H9 (cell line): ENCODE measurements around the gene NET1. TPM values are rescaled to one million over a fixed set of nuclear protein-coding genes. Genes with fewer than 3 reads are reported as not detected.

Source experiments
- DNase-seq: peaks from one replicate; pipeline ENCODE4 v3.0.0-alpha.2; 2017
- H2AFZ ChIP-seq: one replicate; pipeline ENCODE4 v1.6.1; 2013; ENCODE audit warnings: mild to moderate bottlenecking, low read length, control low read depth, moderate library complexity
- H2AK5ac ChIP-seq: 2 replicates; pipeline ENCODE4 v1.6.1; 2013; ENCODE audit warnings: low read length, control low read depth, mixed read lengths; ENCODE audit not compliant: insufficient read length
- H2BK120ac ChIP-seq: one replicate; pipeline ENCODE4 v1.6.1; 2013; ENCODE audit warnings: low read depth, mild to moderate bottlenecking, low read length, control low read depth, inconsistent platforms; ENCODE audit not compliant: poor library complexity, severe bottlenecking
- H2BK12ac ChIP-seq: 2 replicates; pipeline ENCODE4 v1.6.1; 2013; ENCODE audit warnings: low read length, control low read depth, mixed read lengths, low read depth; ENCODE audit not compliant: insufficient read length
- H2BK15ac ChIP-seq: 2 replicates; pipeline ENCODE4 v1.6.1; 2013; ENCODE audit warnings: low read depth, low read length, control low read depth
- H2BK20ac ChIP-seq: one replicate; pipeline ENCODE4 v1.6.1; 2013; ENCODE audit warnings: low read depth, mild to moderate bottlenecking, low read length, control low read depth, inconsistent platforms; ENCODE audit not compliant: poor library complexity, severe bottlenecking
- H2BK5ac ChIP-seq: 2 replicates; pipeline ENCODE4 v1.6.1; 2013; ENCODE audit warnings: low read length, control low read depth, mixed read lengths; ENCODE audit not compliant: insufficient read length
- H3K14ac ChIP-seq: 2 replicates; pipeline ENCODE4 v1.6.1; 2013; ENCODE audit warnings: low read length, control low read depth; ENCODE audit not compliant: insufficient read depth
- H3K18ac ChIP-seq: 2 replicates; pipeline ENCODE4 v1.6.1; 2013; ENCODE audit warnings: low read depth, mild to moderate bottlenecking, mixed read lengths, low read length, control low read depth; ENCODE audit not compliant: insufficient read length
- H3K23ac ChIP-seq: 2 replicates; pipeline ENCODE4 v1.6.1; 2013; ENCODE audit warnings: low read length, control low read depth, mixed read lengths, low read depth; ENCODE audit not compliant: insufficient read length
- H3K23me2 ChIP-seq: 2 replicates; pipeline ENCODE4 v1.6.1; 2013; ENCODE audit warnings: low read depth, mild to moderate bottlenecking, mixed read lengths, low read length, control low read depth; ENCODE audit not compliant: insufficient read length, poor library complexity, severe bottlenecking
- H3K27ac ChIP-seq: 2 replicates; pipeline ENCODE4 v1.5.1; 2013; ENCODE audit warnings: low read length, control low read depth, mixed read lengths, low read depth; ENCODE audit not compliant: insufficient read length
- H3K27me3 ChIP-seq: 2 replicates; pipeline ENCODE4 v1.6.1; 2013; ENCODE audit warnings: low read length, control low read depth, inconsistent platforms; ENCODE audit not compliant: insufficient read depth
- H3K4ac ChIP-seq: 2 replicates; pipeline ENCODE4 v1.6.1; 2013; ENCODE audit warnings: low read depth, mild to moderate bottlenecking, control low read depth, inconsistent platforms, low read length, moderate library complexity
- H3K4me1 ChIP-seq: 2 replicates; pipeline ENCODE4 v1.6.1; 2013; ENCODE audit warnings: low read length, control low read depth, inconsistent platforms; ENCODE audit not compliant: insufficient read depth
- H3K4me2 ChIP-seq: 2 replicates; pipeline ENCODE4 v1.6.1; 2013; ENCODE audit warnings: low read length, control low read depth, mixed read lengths; ENCODE audit not compliant: insufficient read length, insufficient read depth
- H3K56ac ChIP-seq: 2 replicates; pipeline ENCODE4 v1.6.1; 2013; ENCODE audit warnings: low read depth, mild to moderate bottlenecking, mixed read lengths, low read length, control low read depth; ENCODE audit not compliant: insufficient read length
- H3K79me1 ChIP-seq: 2 replicates; pipeline ENCODE4 v1.6.1; 2013; ENCODE audit warnings: low read depth, mild to moderate bottlenecking, moderate library complexity, low read length, control low read depth, inconsistent platforms; ENCODE audit not compliant: insufficient read depth, poor library complexity, severe bottlenecking
- H3K79me2 ChIP-seq: 2 replicates; pipeline ENCODE4 v1.6.1; 2013; ENCODE audit warnings: low read length, control low read depth, inconsistent platforms; ENCODE audit not compliant: insufficient read depth
- H3K9ac ChIP-seq: 2 replicates; pipeline ENCODE4 v1.6.1; 2013; ENCODE audit warnings: low read length, control low read depth, mixed read lengths; ENCODE audit not compliant: insufficient read length; ENCODE audit errors: extremely low read depth
- H3K9me3 ChIP-seq: one replicate; pipeline ENCODE4 v1.6.1; 2013; ENCODE audit warnings: low read depth, low read length, inconsistent platforms; ENCODE audit not compliant: control insufficient read depth
- H3T11ph ChIP-seq: one replicate; pipeline ENCODE4 v1.6.1; 2013; ENCODE audit warnings: mild to moderate bottlenecking, low read length, control low read depth, inconsistent platforms
- H4K20me1 ChIP-seq: one replicate; pipeline ENCODE4 v1.6.1; 2013; ENCODE audit not compliant: control insufficient read depth, insufficient read length, insufficient read depth
- H4K5ac ChIP-seq: 2 replicates; pipeline ENCODE4 v1.6.1; 2013; ENCODE audit warnings: low read depth, mild to moderate bottlenecking, mixed read lengths, low read length, control low read depth; ENCODE audit not compliant: insufficient read length
- H4K8ac ChIP-seq: replicated peaks from 2 replicates; pipeline ENCODE4 v1.6.1; 2013; ENCODE audit warnings: low read length, control low read depth, mixed read lengths, low read depth; ENCODE audit not compliant: insufficient read length
- H4K91ac ChIP-seq: 2 replicates; pipeline ENCODE4 v1.6.1; 2013; ENCODE audit warnings: low read depth, mild to moderate bottlenecking, moderate library complexity, mixed read lengths, low read length, control low read depth; ENCODE audit not compliant: insufficient read length
- H3K27ac Mint-ChIP-seq, 3 experiments: 2 replicates in 2 of 3; 3 replicates in 1 of 3; pipeline ENCODE4 v1.8.0; 2020 to 2021; ENCODE audit warnings: mixed read lengths in 3 of 3, mild to moderate bottlenecking in 1 of 3, moderate library complexity in 1 of 3
- H3K27me3 Mint-ChIP-seq: 2 replicates; pipeline ENCODE4 v1.8.0; 2021; ENCODE audit warnings: low read depth, mild to moderate bottlenecking, moderate library complexity, mixed read lengths
- H3K36me3 Mint-ChIP-seq, 3 experiments: 2 replicates in 2 of 3; 3 replicates in 1 of 3; pipeline ENCODE4 v1.8.0; 2020 to 2021; ENCODE audit warnings: low read depth in 3 of 3, mixed read lengths in 3 of 3; ENCODE audit not compliant: insufficient read depth in 1 of 3
- H3K4me1 Mint-ChIP-seq, 2 experiments: 2 replicates each; pipeline ENCODE4 v1.8.0; 2020; ENCODE audit warnings: mixed read lengths in 2 of 2
- H3K4me3 Mint-ChIP-seq, 2 experiments: 2 replicates in 1 of 2; 3 replicates in 1 of 2; pipeline ENCODE4 v1.8.0; 2020 to 2021; ENCODE audit warnings: mild to moderate bottlenecking in 2 of 2, mixed read lengths in 2 of 2, moderate library complexity in 1 of 2
- H3K9me3 Mint-ChIP-seq, 2 experiments: 2 replicates in 1 of 2; 3 replicates in 1 of 2; pipeline ENCODE4 v1.8.0; 2020; ENCODE audit warnings: mild to moderate bottlenecking in 2 of 2, mixed read lengths in 2 of 2, moderate library complexity in 1 of 2
- WGBS: extraction: QIAGEN DNeasy Blood & Tissue Kit; methylation state at CpG from one replicate; pipeline ENCODE4 v1.1.7; 2013; ENCODE audit warnings: missing lambda C conversion rate, low lambda C conversion rate, mixed read lengths; ENCODE audit not compliant: insufficient read length; ENCODE audit errors: extremely low coverage; 5-methylcytosine and 5-hydroxymethylcytosine counted together
- total RNA-seq: library from RNA; stranded (reverse); gene quantifications from 2 replicates; pipeline ENCODE4 v1.2.1, GENCODE V29; 2021
- TF ChIP-seq, protein P1 (sequence below): fragments of 200-600 bp; sonication (generic); conservative IDR thresholded peaks from 3 replicates; pipeline ENCODE4 v1.8.0; 2021; ENCODE audit warnings: antibody characterized with exemption, mild to moderate bottlenecking

Gene NET1
- total RNA-seq, 1 experiment from 2014 or later = 50.6 TPM

DNA sequence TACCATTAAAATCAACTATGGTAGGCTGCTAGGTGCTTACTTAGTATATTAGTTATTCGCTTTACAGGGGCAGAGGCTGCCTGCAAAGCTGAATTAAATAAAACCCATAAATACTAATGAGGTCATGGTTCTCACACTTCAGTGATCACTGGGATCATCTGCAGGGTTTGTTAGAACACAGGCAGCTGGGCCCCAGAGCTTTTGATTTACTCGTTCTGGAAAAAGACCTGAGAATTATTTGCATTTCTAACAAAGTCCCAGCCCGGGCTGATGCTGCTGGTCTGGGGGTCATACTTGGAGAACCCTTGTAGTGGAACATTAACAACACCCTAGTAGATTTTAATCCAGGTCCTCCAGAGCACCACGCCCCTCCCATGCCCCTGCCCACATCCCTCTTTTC, 39.0 kb upstream of the NET1 start:
- H3K4ac ChIP-seq = no peak overlapping the region
- H3K79me2 ChIP-seq = no peaks in the 10 kb centered on the region
- no peak overlapping the region for H4K8ac ChIP-seq
- H2AK5ac ChIP-seq = no peak overlapping the region
- H3K23me2 ChIP-seq = no peaks in the 10 kb centered on the region
- Mint-ChIP-seq H3K27me3 (no peaks in the 10 kb centered on the region; the same call in none of the 2 replicates), H3K27ac (peak overlapping the region in 1 of 3 experiments; percentile 40; a peak in 1 of 7 replicates), H3K36me3 (peaks cover 9 to 20% (median 9%) of the 10 kb centered on the region in 3 experiments; a peak in 6 of 7 replicates), H3K9me3 (peaks cover 46 to 68% of the 10 kb centered on the region in 2 experiments), H3K4me3 (no peak overlapping the region), H3K4me1 (no peaks in the 10 kb centered on the region)
- WGBS = no CpG with 5 or more reads among the region's 4 CpGs
- no peak overlapping the region for H4K5ac ChIP-seq
- no peak overlapping the region for H3K14ac ChIP-seq
- no peak overlapping the region for H3K18ac ChIP-seq
- H3K23ac ChIP-seq = no peak overlapping the region
- H3K9me3 ChIP-seq = no peaks in the 10 kb centered on the region
- no peaks in the 10 kb centered on the region for H3K4me1 ChIP-seq
- H3K4me2 ChIP-seq = no peak overlapping the region
- H2BK20ac ChIP-seq = no peak overlapping the region
- no peak overlapping the region for H2BK15ac ChIP-seq
- H3T11ph ChIP-seq = no peak overlapping the region
- no peak for DNase-seq
- H4K91ac ChIP-seq = no peak overlapping the region
- no peaks in the 10 kb centered on the region for H3K27me3 ChIP-seq
- H2BK120ac ChIP-seq = no peak overlapping the region
- no peaks in the 10 kb centered on the region for H3K79me1 ChIP-seq
- H4K20me1 ChIP-seq = no peaks in the 10 kb centered on the region
- H3K27ac ChIP-seq = no peak overlapping the region
- no peak overlapping the region for H2BK5ac ChIP-seq
- H3K56ac ChIP-seq = no peak overlapping the region
- no peak overlapping the region for H2AFZ ChIP-seq
- H2BK12ac ChIP-seq = no peak overlapping the region
- TF ChIP-seq, protein P1, sequence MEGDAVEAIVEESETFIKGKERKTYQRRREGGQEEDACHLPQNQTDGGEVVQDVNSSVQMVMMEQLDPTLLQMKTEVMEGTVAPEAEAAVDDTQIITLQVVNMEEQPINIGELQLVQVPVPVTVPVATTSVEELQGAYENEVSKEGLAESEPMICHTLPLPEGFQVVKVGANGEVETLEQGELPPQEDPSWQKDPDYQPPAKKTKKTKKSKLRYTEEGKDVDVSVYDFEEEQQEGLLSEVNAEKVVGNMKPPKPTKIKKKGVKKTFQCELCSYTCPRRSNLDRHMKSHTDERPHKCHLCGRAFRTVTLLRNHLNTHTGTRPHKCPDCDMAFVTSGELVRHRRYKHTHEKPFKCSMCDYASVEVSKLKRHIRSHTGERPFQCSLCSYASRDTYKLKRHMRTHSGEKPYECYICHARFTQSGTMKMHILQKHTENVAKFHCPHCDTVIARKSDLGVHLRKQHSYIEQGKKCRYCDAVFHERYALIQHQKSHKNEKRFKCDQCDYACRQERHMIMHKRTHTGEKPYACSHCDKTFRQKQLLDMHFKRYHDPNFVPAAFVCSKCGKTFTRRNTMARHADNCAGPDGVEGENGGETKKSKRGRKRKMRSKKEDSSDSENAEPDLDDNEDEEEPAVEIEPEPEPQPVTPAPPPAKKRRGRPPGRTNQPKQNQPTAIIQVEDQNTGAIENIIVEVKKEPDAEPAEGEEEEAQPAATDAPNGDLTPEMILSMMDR = no peak
- H3K9ac ChIP-seq = no peak overlapping the region
